Naive thymus-derived CD8-positive, alpha-beta T cell (primary cell): ENCODE data around the gene ABCG1. TPM values are rescaled to one million over a fixed set of nuclear protein-coding genes. Genes with fewer than 3 reads are reported as not detected.

Source experiments
- ATAC-seq, 2 donors: fragments of 150-1000 bp; cut with Tn5 transposase in 1 of 2; sonication (Bioruptor Pico), chemical (Tn5 transposase) in 1 of 2; 1 replicate in 1 of 2; 2 replicates in 1 of 2; pipeline ENCODE4 v1.10.0; 2021; ENCODE audit warnings: mild to moderate bottlenecking in 2 of 2, moderate library complexity in 2 of 2
- POLR2A ChIA-PET: fragments of 350-600 bp; sonication (Branson Sonifier 250); formaldehyde crosslinking; loops from one replicate; lab custom pipeline; 2021; ENCODE audit warnings: antibody characterized with exemption; lab: Charles Lee
- DNase-seq, 10 donors: peaks; one replicate each; pipeline versions ENCODE4 v3.0.0 to v3.0.0-alpha.2; 2020 to 2022
- H3K27ac Mint-ChIP-seq, 10 donors: one replicate each; pipeline ENCODE4 v1.8.0; 2020 to 2022; ENCODE audit warnings: mild to moderate bottlenecking in 10 of 10, mixed read lengths in 10 of 10, moderate library complexity in 4 of 10, inconsistent platforms in 1 of 10
- H3K27me3 Mint-ChIP-seq, 5 donors: one replicate each; pipeline ENCODE4 v1.8.0; 2021 to 2022; ENCODE audit warnings: mixed read lengths in 5 of 5
- H3K36me3 Mint-ChIP-seq, 3 donors: one replicate each; pipeline ENCODE4 v1.8.0; 2020 to 2022; ENCODE audit warnings: mixed read lengths in 3 of 3, mild to moderate bottlenecking in 2 of 3, inconsistent platforms in 1 of 3
- H3K4me1 Mint-ChIP-seq, 4 donors: one replicate each; pipeline ENCODE4 v1.8.0; 2021 to 2022; ENCODE audit warnings: mixed read lengths in 4 of 4
- H3K4me3 Mint-ChIP-seq, 10 donors: one replicate each; pipeline ENCODE4 v1.8.0; 2020 to 2022; ENCODE audit warnings: mild to moderate bottlenecking in 10 of 10, mixed read lengths in 10 of 10, moderate library complexity in 6 of 10, inconsistent platforms in 1 of 10
- H3K9me3 Mint-ChIP-seq, 9 donors: one replicate each; pipeline ENCODE4 v1.8.0; 2020 to 2022; ENCODE audit warnings: mixed read lengths in 9 of 9, mild to moderate bottlenecking in 3 of 9, inconsistent platforms in 1 of 9, moderate library complexity in 1 of 9
- polyA plus RNA-seq, 3 donors: library from polyadenylated mRNA; unstranded; fragments of 300-500 nt; fragmentation: Illumina TruSeq; gene quantifications; one replicate each; pipeline ENCODE4 v1.2.3, GENCODE V29; 2021
- total RNA-seq, 8 experiments: library from RNA in 2 of 8; stranded (reverse) in 2 of 8; gene quantifications; one replicate each; pipeline ENCODE4 v1.2.3 and lab custom pipeline; 2021 to 2026

ABCG1 gene
- total and polyA plus RNA-seq, 5 experiments from 2014 or later: 0.93 to 17.5 (median 11.2) TPM

- H3K4me1 Mint-ChIP-seq: peaks cover 0 to 4% (median 1%) of the 10 kb centered on the region in 4 donors
- H3K27ac Mint-ChIP-seq: no peak overlapping the region
- H3K9me3 Mint-ChIP-seq: no peaks in the 10 kb centered on the region
- ATAC-seq (no peak), DNase-seq (no peak)
- POLR2A ChIA-PET: no interaction called here
- H3K4me3 Mint-ChIP-seq: no peak overlapping the region
- H3K36me3 Mint-ChIP-seq: no peaks in the 10 kb centered on the region
- no peaks in the 10 kb centered on the region for H3K27me3 Mint-ChIP-seq
These were observed 10.9 kb upstream of the ABCG1 start for GRCh38 chr21:42208036-42208435.

GRCh38 chr21:42208801-42209490 lies 10.0 kb upstream of the ABCG1 start:
- no peak overlapping the region for H3K27ac Mint-ChIP-seq
- H3K27me3 Mint-ChIP-seq: no peaks in the 10 kb centered on the region
- peaks cover 0 to 2% (median under 1%) of the 10 kb centered on the region in 4 donors for H3K4me1 Mint-ChIP-seq
- no peak overlapping the region for H3K4me3 Mint-ChIP-seq
- ATAC-seq (no peak), DNase-seq (no peak)
- H3K36me3 Mint-ChIP-seq: no peaks in the 10 kb centered on the region
- no peaks in the 10 kb centered on the region for H3K9me3 Mint-ChIP-seq
- POLR2A ChIA-PET: interaction anchor here (1.6 kb wide), 1 partner anchor 10 kb away, joined by 5 read pairs; the partner anchor contains the start of gene ABCG1

- no peaks in the 10 kb centered on the region for H3K9me3 Mint-ChIP-seq
- H3K4me3 Mint-ChIP-seq: no peak overlapping the region
- DNase-seq (no peak), ATAC-seq (no peak)
- H3K36me3 Mint-ChIP-seq: no peaks in the 10 kb centered on the region
- no peaks in the 10 kb centered on the region for H3K27me3 Mint-ChIP-seq
- H3K4me1 Mint-ChIP-seq: peaks cover 0 to 2% (median under 1%) of the 10 kb centered on the region in 4 donors
- POLR2A ChIA-PET: interaction anchor here (1.1 to 1.6 kb wide), 2 partner anchors 9 to 10 kb away, joined by 4 to 5 read pairs; partner anchors contain the start of gene ABCG1
- H3K27ac Mint-ChIP-seq: no peak overlapping the region
These were observed 9.0 kb upstream of the ABCG1 start for GRCh38 chr21:42209801-42210479.

GRCh38 chr21:42212266-42212665 lies 6.7 kb upstream of the ABCG1 start:
- peaks cover 0 to 2% (median under 1%) of the 10 kb centered on the region in 4 donors for H3K4me1 Mint-ChIP-seq
- POLR2A ChIA-PET: no interaction called here
- H3K27ac Mint-ChIP-seq: peak overlapping the region in 1 of 10 donors; percentile 3
- H3K9me3 Mint-ChIP-seq: peaks cover 0 to 6% (median 2%) of the 10 kb centered on the region in 9 donors
- H3K27me3 Mint-ChIP-seq: no peaks in the 10 kb centered on the region
- H3K36me3 Mint-ChIP-seq: peaks cover 0 to 3% (median 0%) of the 10 kb centered on the region in 3 donors
- DNase-seq (no peak), ATAC-seq (no peak)
- H3K4me3 Mint-ChIP-seq: no peak overlapping the region

GRCh38 chr21:42213082-42213774 lies 5.7 kb upstream of the ABCG1 start:
- Mint-ChIP-seq H3K4me3 (no peak overlapping the region), H3K27me3 (no peaks in the 10 kb centered on the region), H3K4me1 (peaks cover 0 to 8% (median 1%) of the 10 kb centered on the region in 4 donors), H3K9me3 (peaks cover 0 to 6% (median 2%) of the 10 kb centered on the region in 9 donors), H3K27ac (peak overlapping the region in 1 of 10 donors; percentile 72), H3K36me3 (peaks cover 0 to 3% (median 0%) of the 10 kb centered on the region in 3 donors)
- DNase-seq (no peak), ATAC-seq (no peak)
- POLR2A ChIA-PET: interaction anchor here (0.7 kb wide), 1 partner anchor 17 kb away, joined by 3 read pairs; no protein-coding TSS in a partner anchor

- DNase-seq (no peak), ATAC-seq (no peak)
- Mint-ChIP-seq H3K4me3 (no peak overlapping the region), H3K4me1 (peaks cover 0 to 8% (median 1%) of the 10 kb centered on the region in 4 donors), H3K27ac (peak overlapping the region in 3 of 10 donors; percentile 31 to 72 (median 56)), H3K27me3 (no peaks in the 10 kb centered on the region), H3K9me3 (peaks cover 0 to 6% (median 2%) of the 10 kb centered on the region in 9 donors), H3K36me3 (peaks cover 0 to 3% (median 0%) of the 10 kb centered on the region in 3 donors)
- POLR2A ChIA-PET: interaction anchor here (0.6 to 0.7 kb wide), 2 partner anchors 16 to 27 kb away, joined by 3 to 6 read pairs; no protein-coding TSS in a partner anchor
These were observed 4.7 kb upstream of the ABCG1 start for GRCh38 chr21:42214081-42214750.

- DNase-seq: no peak
- no peak for ATAC-seq
- H3K27me3 Mint-ChIP-seq: no peaks in the 10 kb centered on the region
- peaks cover 0 to 6% (median 2%) of the 10 kb centered on the region in 9 donors for H3K9me3 Mint-ChIP-seq
- POLR2A ChIA-PET: no interaction called here
- H3K27ac Mint-ChIP-seq: peak overlapping the region in 1 of 10 donors; percentile 27
- H3K36me3 Mint-ChIP-seq: peaks cover 0 to 3% (median 0%) of the 10 kb centered on the region in 3 donors
- peaks cover 1 to 8% (median 2%) of the 10 kb centered on the region in 4 donors for H3K4me1 Mint-ChIP-seq
- no peak overlapping the region for H3K4me3 Mint-ChIP-seq
These were observed 4.0 kb upstream of the ABCG1 start for GRCh38 chr21:42214921-42215320.

- H3K27me3 Mint-ChIP-seq: no peaks in the 10 kb centered on the region
- peaks cover 9 to 13% (median 10%) of the 10 kb centered on the region in 4 donors for H3K4me1 Mint-ChIP-seq
- H3K27ac Mint-ChIP-seq: no peak overlapping the region
- peaks cover 0 to 6% (median 2%) of the 10 kb centered on the region in 9 donors for H3K9me3 Mint-ChIP-seq
- no peak for ATAC-seq
- POLR2A ChIA-PET: interaction anchor here (0.6 to 1.4 kb wide), 3 partner anchors 17 to 28 kb away, joined by 3 read pairs; no protein-coding TSS in a partner anchor
- H3K4me3 Mint-ChIP-seq: no peak overlapping the region
- peak in 1 of 10 donors; percentile 11 for DNase-seq
- peaks cover 0 to 3% (median 0%) of the 10 kb centered on the region in 3 donors for H3K36me3 Mint-ChIP-seq
These were observed 2.8 kb upstream of the ABCG1 start for GRCh38 chr21:42215942-42216725.

- Mint-ChIP-seq H3K4me3 (peak overlapping the region in 5 of 10 donors; percentile 40 to 60 (median 53)), H3K27me3 (no peaks in the 10 kb centered on the region), H3K4me1 (peaks cover 10 to 21% (median 18%) of the 10 kb centered on the region in 4 donors), H3K9me3 (peaks cover 0 to 6% (median 2%) of the 10 kb centered on the region in 9 donors), H3K27ac (peak overlapping the region in 3 of 10 donors; percentile 38 to 82 (median 57)), H3K36me3 (peaks cover 0 to 6% (median 0%) of the 10 kb centered on the region in 3 donors)
- ATAC-seq: no peak
- POLR2A ChIA-PET: interaction anchor here (0.6 to 1.4 kb wide), 3 partner anchors 16 to 29 kb away, joined by 3 read pairs; no protein-coding TSS in a partner anchor
- DNase-seq: no peak
These were observed 2.0 kb upstream of the ABCG1 start for GRCh38 chr21:42216726-42217572.

- Mint-ChIP-seq H3K4me3 (peak overlapping the region; percentile 85 to 99 (median 95)), H3K4me1 (peaks cover 19 to 49% (median 36%) of the 10 kb centered on the region in 4 donors), H3K9me3 (peaks cover 0 to 6% (median 2%) of the 10 kb centered on the region in 9 donors), H3K36me3 (peaks cover 0 to 8% (median 7%) of the 10 kb centered on the region in 3 donors), H3K27me3 (no peaks in the 10 kb centered on the region), H3K27ac (peak overlapping the region; percentile 91 to 97 (median 94))
- ATAC-seq: peak; percentile 17 to 27
- DNase-seq: peak in 1 of 10 donors; percentile 32
- POLR2A ChIA-PET: interaction anchor here (1.1 to 3.4 kb wide), 13 partner anchors 9 to 75 kb away, joined by 3 to 45 read pairs (median 5); no protein-coding TSS in a partner anchor
These were observed 732 bp downstream of the ABCG1 start for GRCh38 chr21:42219606-42220137.
